ENCODE measurements around the gene RGSL1.
"Not testable (repeated sequence)": the region's sequence is repeated elsewhere in the genome, so short reads cannot be mapped to it uniquely, and the experiment has no call there.

The RGSL1 gene

GRCh38 chr1:182447124-182447523, 2.8 kb upstream of the RGSL1 start:
- DNase-seq = not testable (repeated sequence)

- no peak for DNase-seq
These were observed 2.3 kb upstream of the RGSL1 start for GRCh38 chr1:182447660-182448059.

- DNase-seq = no peak
These were observed 3.7 kb downstream of the RGSL1 start for GRCh38 chr1:182453631-182454030.

- DNase-seq = no peak
These were observed 7.9 kb downstream of the RGSL1 start for GRCh38 chr1:182457844-182458243.

GRCh38 chr1:182459949-182460348, 10.0 kb downstream of the RGSL1 start:
- peak; percentile 71 for DNase-seq

GRCh38 chr1:182460550-182460951, 10.6 kb downstream of the RGSL1 start:
- DNase-seq = peak; percentile 90

GRCh38 chr1:182473556-182473955, 23.6 kb downstream of the RGSL1 start:
- peak; percentile 11 for DNase-seq

- no peak for DNase-seq
These were observed 26.7 kb downstream of the RGSL1 start for GRCh38 chr1:182476625-182477024.

GRCh38 chr1:182478238-182478637, 28.3 kb downstream of the RGSL1 start:
- no peak for DNase-seq

- no peak for DNase-seq
These were observed 34.1 kb downstream of the RGSL1 start for GRCh38 chr1:182484067-182484466.

- DNase-seq = peak; percentile 99
These were observed 34.7 kb downstream of the RGSL1 start for GRCh38 chr1:182484531-182485257.

- peak; percentile 50 for DNase-seq
These were observed 35.9 kb downstream of the RGSL1 start for GRCh38 chr1:182485861-182486260.

GRCh38 chr1:182488803-182489202, 38.9 kb downstream of the RGSL1 start:
- DNase-seq = no peak

- DNase-seq = peak; percentile 88
These were observed 43.1 kb downstream of the RGSL1 start for GRCh38 chr1:182493063-182493462.

GRCh38 chr1:182495002-182495401, 45.1 kb downstream of the RGSL1 start:
- no peak for DNase-seq

- no peak for DNase-seq
These were observed 45.7 kb downstream of the RGSL1 start for GRCh38 chr1:182495693-182496092.

GRCh38 chr1:182507685-182508084, 57.7 kb downstream of the RGSL1 start:
- no peak for DNase-seq

- no peak for DNase-seq
These were observed 65.6 kb downstream of the RGSL1 start for GRCh38 chr1:182515556-182515955.

GRCh38 chr1:182520736-182521135, 70.8 kb downstream of the RGSL1 start:
- peak; percentile 80 for DNase-seq

GRCh38 chr1:182525342-182525741, 75.4 kb downstream of the RGSL1 start:
- DNase-seq = no peak

- no peak for DNase-seq
These were observed 77.7 kb downstream of the RGSL1 start for GRCh38 chr1:182527680-182528079.

- DNase-seq = not testable (repeated sequence)
These were observed 78.3 kb downstream of the RGSL1 start for GRCh38 chr1:182528206-182528605.

GRCh38 chr1:182533896-182534295, 84.0 kb downstream of the RGSL1 start:
- peak; percentile 50 for DNase-seq

GRCh38 chr1:182549346-182549745, 99.4 kb downstream of the RGSL1 start:
- DNase-seq = no peak

GRCh38 chr1:182549811-182550210, 99.9 kb downstream of the RGSL1 start:
- no peak for DNase-seq

Measured in MV-4-11 (cell line).